SKM-1 (cell line): ENCODE data around the gene SIM2.
"Not testable (repeated sequence)": the region's sequence is repeated elsewhere in the genome, so short reads cannot be mapped to it uniquely, and the experiment has no call there.

Experiments used
- DNase-seq: peaks from one replicate; lab custom pipeline; 2025; ENCODE audit not compliant: unreplicated experiment; lab: John Stamatoyannopoulos, UW

SIM2 gene, protein sequence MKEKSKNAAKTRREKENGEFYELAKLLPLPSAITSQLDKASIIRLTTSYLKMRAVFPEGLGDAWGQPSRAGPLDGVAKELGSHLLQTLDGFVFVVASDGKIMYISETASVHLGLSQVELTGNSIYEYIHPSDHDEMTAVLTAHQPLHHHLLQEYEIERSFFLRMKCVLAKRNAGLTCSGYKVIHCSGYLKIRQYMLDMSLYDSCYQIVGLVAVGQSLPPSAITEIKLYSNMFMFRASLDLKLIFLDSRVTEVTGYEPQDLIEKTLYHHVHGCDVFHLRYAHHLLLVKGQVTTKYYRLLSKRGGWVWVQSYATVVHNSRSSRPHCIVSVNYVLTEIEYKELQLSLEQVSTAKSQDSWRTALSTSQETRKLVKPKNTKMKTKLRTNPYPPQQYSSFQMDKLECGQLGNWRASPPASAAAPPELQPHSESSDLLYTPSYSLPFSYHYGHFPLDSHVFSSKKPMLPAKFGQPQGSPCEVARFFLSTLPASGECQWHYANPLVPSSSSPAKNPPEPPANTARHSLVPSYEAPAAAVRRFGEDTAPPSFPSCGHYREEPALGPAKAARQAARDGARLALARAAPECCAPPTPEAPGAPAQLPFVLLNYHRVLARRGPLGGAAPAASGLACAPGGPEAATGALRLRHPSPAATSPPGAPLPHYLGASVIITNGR

DNA sequence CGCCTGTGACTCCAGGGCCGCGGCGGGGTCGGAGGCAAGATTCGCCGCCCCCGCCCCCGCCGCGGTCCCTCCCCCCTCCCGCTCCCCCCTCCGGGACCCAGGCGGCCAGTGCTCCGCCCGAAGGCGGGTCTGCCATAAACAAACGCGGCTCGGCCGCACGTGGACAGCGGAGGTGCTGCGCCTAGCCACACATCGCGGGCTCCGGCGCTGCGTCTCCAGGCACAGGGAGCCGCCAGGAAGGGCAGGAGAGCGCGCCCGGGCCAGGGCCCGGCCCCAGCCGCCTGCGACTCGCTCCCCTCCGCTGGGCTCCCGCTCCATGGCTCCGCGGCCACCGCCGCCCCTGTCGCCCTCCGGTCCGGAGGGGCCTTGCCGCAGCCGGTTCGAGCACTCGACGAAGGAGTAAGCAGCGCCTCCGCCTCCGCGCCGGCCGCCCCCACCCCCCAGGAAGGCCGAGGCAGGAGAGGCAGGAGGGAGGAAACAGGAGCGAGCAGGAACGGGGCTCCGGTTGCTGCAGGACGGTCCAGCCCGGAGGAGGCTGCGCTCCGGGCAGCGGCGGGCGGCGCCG is at the start of gene SIM2:
Gene SIM2 (plus strand): TSS at position 135 of the 565 bp plus-strand sequence. CDS start 632 bp downstream, outside the sequence.
- no peak for DNase-seq

DNA sequence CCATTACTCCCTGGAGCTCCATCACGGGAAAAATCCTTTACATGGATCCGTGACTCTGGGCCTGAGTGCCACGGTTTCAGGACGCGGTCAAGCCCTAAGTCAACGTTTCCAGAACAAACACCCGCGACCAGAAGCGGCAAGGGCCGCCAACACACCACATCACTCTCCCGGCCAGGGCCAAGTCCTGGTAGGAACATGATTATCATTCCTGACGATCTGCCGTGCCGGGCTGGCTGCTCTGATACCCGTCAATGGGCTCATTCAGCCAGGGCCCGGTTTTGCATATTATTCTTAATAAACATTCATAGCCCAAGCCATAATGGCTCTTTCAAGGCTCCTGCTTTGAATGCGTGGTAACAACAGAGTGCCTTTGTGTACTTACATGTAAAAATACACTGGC is 44.6 kb upstream of the SIM2 start:
- no peak for DNase-seq

DNA sequence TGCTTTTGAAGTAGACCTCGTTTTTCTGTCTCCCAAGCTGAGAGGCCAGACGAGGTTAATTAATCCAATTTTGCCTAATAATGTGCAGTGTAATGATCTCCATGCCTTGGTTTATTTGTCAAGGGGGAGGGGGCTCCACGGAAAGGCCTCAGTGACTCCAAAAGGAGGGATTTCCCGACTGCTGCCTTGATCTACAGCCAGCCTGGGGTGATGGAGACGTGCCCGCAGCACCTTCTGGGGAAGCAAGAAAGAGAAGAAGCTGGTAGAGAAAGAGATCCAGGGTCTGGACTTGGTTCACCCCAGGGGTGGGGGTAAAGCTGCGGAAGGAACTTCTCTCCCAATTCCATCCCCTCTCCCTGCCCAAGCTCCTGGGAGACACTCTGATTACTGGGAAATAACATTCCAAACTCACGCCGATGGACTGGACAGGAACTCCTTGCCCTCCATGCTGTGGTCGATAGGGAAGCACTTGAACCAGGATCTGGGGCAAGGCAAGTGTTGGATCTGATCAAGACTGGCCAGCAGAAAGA is 44.1 kb upstream of the SIM2 start:
- no peak for DNase-seq

DNA sequence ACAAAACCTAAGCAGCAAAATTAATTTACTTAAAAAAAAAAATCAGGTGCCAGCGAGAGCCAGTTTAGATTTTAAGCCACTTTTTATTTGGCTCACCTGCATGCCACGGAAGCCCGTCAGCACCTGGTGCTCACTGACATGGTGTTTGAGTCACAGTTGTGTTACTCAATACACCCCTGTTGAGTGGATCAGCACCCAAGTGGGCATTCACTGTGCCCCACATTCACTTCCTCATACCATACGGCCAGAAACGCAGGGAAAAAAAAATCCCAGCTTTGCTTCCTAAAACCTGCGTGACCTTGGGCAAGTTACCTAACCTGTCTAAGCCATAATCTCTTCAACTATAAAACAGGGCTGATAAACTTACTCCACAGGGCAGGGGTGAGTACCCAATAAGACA is 42.8 kb upstream of the SIM2 start:
- DNase-seq, result no peak

DNA sequence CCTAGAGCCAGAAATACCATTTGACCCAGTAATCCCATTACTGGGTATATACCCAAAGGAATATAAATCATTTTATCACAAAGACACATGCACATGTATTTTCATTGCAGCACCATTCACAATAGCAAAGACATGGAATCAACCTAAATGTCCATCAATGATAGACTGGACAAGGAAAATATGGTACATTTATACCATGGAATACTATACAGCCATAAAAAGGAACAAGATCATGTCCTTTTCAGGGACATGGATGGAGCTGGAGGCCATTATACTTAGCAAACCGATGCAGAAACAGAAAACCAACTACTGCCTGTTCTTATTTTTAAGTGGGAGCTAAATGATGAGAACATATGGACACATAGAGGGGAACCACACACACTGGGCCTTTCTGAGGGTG is 41.6 kb upstream of the SIM2 start:
- DNase-seq, result not testable (repeated sequence)

DNA sequence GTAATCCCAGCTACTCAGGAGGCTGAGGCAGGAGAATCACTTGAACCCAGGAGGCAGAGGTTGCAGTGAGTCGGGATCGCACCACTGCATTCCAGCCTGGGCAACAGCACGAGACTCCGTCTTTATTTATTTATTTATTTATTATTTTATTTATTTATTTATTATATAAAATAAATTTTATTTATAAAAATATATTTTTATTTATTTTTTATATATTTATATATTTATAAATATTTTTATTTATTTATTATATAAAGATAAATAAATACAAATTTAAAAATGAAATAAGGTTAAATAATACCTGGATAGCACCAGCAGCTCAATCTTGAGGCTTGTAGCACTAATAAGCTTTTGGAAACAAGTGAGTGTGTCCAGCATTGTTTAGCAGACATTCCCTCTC is 40.9 kb upstream of the SIM2 start:
- no peak for DNase-seq

DNA sequence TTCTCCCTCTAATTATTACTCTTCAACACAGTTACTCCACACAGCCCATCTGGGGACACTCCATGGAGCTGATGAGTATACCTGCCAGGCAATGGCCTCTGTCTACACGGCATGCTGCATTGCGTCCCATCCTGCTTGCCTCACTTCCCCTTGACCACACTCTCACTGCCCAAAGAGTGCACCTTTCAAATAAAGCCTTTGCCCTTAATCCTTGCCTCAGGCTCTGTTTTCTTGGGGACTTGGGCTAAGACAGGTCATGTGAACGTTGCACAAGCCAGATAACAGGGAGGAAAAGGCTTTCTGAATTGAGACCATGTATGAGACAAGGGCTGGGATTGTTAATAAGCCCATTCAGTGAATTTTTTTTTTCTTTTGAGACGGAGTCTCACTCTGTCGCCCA is 40.0 kb upstream of the SIM2 start:
- no peak for DNase-seq

DNA sequence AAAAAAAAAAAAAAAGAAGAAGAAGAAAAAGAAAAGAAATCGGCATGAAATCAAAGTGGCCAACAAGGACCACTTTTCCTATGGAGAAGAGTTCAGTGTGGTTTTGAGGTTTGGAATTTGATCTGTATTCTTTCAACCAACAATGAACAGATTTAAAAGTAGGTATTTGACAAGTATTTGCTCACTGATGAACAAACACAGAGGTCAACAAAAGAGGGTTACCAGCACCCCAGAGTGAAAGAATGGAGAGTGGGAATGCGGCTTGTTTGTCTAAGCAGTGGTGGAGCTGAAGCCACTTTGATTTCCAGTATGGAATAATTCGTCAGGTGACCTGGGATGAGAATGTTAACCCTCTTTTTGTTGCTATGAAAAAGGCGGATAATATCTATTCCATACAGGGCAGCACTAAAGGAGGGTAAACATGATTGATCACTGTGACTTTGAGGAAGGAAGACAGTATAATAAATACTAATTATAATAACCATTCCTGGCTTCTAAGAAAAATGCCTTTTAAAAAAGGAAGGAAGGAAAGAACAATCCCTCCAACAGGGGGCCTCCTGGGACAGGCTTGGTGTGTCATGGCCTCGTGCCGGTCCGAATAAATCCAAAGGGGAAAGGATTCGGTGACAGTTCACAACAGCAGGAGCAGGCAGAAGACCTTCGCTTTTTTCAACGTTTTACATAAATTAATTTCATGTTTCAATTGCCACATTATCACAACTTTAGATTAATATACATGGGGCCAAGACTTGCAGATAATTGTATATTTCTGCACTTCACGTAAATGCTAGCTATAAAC is 37.2 kb upstream of the SIM2 start:
- no peak for DNase-seq

DNA sequence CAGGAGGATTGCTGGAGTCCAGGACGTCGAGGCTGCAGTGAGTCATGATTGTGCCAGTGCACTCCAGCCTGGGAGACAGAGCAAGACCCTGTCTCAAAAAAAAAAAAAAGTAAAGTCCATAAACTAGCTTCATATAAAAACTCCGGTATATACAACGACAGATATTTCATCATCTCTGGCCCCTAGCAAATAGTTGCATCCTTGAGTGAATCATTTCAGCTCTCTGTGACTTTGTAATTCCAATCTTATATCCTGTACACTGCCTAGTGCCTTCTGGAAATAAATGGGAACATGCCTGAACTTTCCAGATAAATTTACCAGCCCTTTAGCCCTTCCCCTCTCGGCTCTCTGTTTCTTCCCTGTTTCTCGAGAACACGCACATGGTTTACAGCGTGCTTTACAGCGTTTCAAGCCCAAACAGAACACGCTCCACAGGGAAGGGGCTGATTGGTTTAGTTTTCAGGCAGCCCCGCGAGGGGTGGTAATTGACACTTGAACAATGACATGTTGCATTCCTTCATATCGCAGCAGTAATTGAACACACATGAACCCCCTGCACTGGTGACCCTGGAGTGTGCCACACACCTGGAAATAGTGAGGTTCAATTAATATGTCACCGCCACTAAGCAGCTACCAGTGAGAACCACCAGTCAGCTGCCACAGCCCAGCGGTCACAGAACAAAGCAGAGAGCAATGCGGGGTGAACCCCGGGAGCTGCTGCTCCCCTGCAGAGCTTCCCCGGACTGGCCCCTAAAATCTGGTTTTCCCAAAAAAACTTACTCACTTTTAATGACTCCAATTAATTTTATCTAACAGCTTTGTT is 35.7 kb upstream of the SIM2 start:
- DNase-seq, result no peak

DNA sequence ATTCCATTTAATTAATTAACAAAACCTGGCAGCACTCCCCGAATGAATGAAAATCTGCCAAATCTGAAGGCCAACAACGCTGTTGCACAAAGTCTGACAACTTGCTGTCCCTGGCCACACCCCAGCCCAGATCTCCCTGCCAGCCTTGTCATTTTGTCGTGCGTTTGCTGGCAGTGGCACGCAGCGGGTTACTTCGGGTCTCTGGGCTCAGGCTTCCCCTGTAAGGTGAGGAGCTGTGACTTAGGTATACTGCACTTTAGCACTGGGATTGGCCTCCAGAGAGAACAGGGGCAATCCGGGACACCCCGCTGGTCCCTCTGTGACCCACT is 34.3 kb upstream of the SIM2 start:
- DNase-seq, result no peak

DNA sequence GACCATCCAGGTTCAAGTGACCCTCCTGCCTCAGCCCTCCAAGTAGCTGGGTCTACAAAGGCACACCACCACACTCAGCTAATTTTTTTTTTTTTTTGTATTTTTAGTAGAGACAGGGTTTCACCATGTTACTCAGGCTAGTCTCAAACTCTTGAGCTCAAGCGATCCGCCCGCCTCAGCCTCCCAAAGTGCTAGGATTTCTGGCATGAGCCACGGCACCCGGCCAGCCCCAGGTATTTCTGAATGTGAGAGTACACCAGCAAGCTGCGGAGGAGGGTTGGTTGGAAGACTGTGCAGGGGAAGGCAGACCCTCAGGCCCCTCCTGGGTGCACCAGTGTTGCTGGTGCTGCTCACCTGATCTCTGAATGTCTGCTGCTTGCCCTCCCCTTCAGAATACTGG is 33.1 kb upstream of the SIM2 start:
- DNase-seq, result no peak

DNA sequence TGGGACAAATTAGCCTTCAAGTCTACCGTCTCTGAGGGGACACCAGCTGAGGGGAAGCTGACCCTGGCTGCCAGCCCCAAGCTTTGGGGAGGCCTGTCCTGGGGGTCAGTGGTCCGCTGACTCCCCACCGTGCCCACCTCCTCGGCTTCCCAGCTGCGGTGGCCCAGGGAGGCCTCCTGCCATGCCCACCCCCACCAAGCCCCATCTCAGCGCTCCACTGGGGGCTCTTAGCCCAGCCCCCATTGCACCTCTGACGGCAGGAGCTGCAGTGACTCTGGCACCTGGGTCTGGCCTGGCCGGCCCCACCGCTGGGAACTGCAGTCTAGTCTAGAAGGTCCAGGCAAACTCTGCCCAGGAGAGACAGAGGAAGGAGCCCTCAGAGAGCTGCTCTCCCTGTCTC is 30.2 kb upstream of the SIM2 start:
- no peak for DNase-seq

DNA sequence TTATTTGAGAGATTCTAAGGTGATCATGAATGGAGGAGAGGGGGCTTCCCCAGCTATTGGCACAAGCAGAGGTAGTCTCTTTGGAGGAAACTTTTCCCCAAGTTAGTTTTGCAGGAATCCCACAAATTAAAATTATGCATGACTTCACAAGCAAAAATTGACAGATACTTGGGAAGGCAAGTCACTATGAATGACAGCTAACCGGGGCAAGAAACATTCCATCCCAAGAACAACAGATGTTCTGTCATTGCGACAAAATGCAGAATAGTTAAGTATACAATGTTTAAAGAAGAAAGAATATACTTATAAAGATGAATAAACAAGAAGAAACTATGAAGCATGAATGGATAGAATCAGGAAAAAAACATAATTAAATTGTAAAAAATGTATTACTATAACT is 27.1 kb upstream of the SIM2 start:
- no peak for DNase-seq

DNA sequence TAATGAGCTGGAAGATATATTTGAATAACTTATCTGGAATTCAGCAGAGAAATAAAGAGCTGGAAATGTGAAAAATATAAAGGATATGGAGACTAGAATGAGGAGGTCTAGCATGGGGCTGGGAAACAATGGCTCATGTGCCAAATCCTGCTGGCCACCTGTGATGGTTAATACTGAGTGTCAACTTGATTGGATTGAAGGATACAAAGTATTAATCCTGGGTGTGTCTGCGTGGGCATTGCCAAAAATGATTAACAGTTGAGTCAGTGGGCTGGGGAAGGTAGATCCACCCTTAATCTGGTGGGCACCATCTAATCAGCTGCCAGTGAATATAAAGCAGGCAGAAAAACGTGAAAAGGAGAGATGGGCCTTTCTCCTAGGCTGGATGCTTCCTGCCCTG is 26.6 kb upstream of the SIM2 start:
- DNase-seq, result not testable (repeated sequence)

DNA sequence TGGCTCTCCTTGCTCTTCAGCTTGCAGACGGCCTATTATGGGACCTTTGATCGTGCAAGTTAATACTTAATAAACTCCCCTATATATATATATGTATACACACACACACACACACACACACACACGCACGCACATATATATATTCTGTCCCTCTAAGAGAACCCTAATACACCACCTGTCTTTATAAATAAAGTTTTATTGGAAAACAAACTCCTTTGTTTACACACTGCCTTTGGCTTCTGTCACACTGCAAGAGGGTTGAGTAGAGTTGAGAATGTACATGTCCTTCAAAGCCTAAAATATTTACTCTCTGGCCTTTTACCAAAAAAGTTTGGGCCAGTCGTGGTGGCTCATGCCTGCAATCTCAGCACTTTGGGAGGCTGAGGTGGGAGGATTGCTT is 26.2 kb upstream of the SIM2 start:
- no peak for DNase-seq

DNA sequence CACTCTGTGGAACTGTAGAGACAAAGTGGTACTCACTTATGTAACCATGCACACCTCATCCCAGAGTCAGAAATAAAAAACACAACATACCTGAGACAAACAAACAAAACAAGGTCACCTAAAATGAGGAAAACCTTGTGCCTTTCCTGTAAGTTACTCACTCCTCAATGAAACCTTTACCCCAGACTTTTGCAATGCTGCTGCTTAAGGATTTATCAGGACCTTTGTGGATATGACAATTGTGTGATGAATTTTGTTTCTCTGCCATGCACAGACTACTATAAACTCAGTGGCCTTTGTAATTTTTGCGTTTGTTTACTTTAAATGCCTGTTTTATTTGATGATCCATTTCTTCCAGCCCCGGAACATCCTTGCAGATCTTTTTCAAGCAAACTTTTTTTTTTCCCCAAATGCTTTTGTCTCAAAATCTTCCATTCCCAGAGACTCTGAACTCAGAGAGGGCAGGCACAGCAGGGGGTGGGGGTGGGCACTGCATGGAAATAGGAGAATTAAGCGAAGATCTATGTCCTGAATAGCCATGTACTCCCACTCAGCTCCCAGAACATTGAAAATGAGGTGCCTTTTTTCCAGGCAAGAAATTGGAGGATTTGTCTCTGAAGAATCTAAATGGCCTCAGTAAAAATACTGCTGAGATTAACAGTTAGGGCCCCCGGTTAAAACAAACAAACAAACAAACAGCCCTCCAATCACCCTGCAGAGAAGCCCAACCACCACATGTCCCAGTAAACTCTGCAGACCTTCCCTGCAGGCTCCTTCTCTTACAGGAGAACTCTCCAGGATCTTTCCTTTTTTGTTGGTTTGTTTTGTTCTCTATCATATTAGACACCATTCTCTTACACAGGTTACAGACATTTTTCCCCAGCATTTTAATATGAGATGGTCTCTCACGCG is 22.6 kb upstream of the SIM2 start:
- DNase-seq, result no peak

DNA sequence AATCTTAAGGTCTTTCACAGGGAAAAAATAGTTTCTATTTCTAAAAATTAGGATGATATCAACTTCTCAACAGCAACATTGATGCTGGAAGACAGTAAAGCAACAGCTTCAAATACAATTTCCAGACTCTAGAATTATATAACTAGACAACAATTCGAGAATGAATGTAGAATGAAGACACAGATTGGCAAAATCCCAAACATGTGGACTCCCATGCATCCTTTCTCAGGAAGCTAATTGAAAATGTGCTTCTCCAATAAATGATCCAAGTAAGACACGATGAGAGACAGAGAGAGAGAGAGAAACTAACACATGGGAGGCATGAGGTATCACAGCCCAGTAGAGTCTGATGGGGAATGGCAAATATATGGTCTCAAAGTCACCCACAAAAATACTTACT is 21.5 kb upstream of the SIM2 start:
- no peak for DNase-seq

DNA sequence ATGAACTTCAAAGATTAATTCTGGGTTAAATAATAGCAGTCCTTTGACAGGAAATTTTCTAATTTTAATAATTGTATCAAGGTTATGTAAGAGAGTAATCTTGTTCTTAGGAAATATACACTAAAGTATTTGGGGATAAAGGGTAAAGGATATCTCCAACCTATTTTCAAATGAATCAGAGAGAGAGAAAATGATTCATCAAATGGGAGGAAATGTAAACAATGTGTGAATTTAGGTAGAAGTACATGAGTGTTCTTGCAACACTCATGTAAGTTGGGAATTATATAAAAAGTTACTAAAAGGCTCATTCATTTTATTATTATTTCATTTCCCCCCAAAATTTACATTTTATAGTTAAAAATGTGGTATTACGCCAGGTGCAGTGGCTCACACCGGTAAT is 20.4 kb upstream of the SIM2 start:
- DNase-seq, result no peak

DNA sequence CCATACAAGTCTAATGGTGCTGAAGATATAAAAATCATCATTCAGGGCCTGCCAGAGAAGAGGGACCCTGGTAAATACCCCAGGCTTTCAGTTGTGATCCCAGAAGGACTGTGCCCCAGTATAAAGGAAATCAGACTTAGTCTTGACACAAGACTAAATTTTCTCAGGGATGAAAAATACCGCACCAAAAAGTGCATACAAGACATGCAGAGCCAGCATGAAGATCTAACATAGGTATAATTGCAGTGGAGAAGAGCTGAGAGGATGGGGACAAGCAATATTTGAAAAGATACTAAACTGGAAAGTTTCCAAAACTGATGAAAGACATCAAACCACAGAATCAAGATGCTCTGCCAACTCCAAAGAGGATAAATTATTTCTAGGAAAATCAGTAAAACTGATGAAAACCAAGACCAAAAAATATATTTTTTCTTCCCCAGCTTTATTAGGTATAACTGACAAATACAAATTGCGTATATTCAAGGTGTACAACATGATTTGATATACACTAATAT is 17.7 kb upstream of the SIM2 start:
- DNase-seq, result no peak
